ENCODE measurements around the gene GPRIN1. TPM values are rescaled to one million over a fixed set of nuclear protein-coding genes. Genes with fewer than 3 reads are reported as not detected.

The GPRIN1 gene
- total and polyA plus RNA-seq, 2 donors (not counting 1 experiment from before 2014, with no cell fraction given) = 0.72 to 2.1 TPM

GRCh38 chr5:176642675-176643490 lies 32.9 kb upstream of the GPRIN1 start:
- H3K9ac ChIP-seq (ENCODE audit: low read length) = no peak overlapping the region
- ATAC-seq (ENCODE audit: low read depth) = no peak
- CTCF ChIA-PET = interaction anchor here (0.9 kb wide), 1 partner anchor 13 kb away, joined by 3 read pairs; the partner anchor contains the start of genes EIF4E1B and SNCB

More at GRCh38 chr5:176642675-176643490, 32.9 kb upstream of the GPRIN1 start:
- WGBS (ENCODE audit: insufficient coverage) = 87% methylated on average over 12 of the region's 15 CpGs
- peaks cover 15% of the 10 kb centered on the region for H3K4me1 Mint-ChIP-seq
- Histone ChIP-seq H2AFZ (ENCODE audit: insufficient read depth, low read depth, low read length, poor library complexity, severe bottlenecking) (no peak overlapping the region), H3K4me3 (ENCODE audit: control extremely low read depth in 1 of 5, extremely low read depth in 1 of 5, insufficient read depth in 1 of 5, low read depth in 2 of 5, low read length in 4 of 5) (no peak overlapping the region), H4K20me1 (ENCODE audit: control insufficient read depth, insufficient read depth, low read length, poor library complexity, severe bottlenecking) (no peaks in the 10 kb centered on the region), H3K9me3 (ENCODE audit: control extremely low read depth in 1 of 3, control insufficient read depth in 2 of 3, insufficient read depth in 1 of 3, low read length in 2 of 3) (no peaks in the 10 kb centered on the region), H3K36me3 (replicated peaks in 1 of 2; ENCODE audit: control extremely low read depth in 1 of 2, control insufficient read depth in 1 of 2, extremely low read depth in 1 of 2, insufficient read depth in 2 of 2, low read length in 1 of 2) (no peaks in the 10 kb centered on the region), H3K79me2 (ENCODE audit: control insufficient read depth, insufficient read depth, low read length) (no peaks in the 10 kb centered on the region), H3K27me3 (replicated peaks in 1 of 4; ENCODE audit: control extremely low read depth in 1 of 4, control insufficient read depth in 3 of 4, insufficient read depth in 4 of 4, low read length in 3 of 4) (peaks cover 0 to 8% (median 2%) of the 10 kb centered on the region in 4 experiments), H3K4me1 (ENCODE audit: control insufficient read depth in 2 of 2, insufficient read depth in 2 of 2, low read length in 2 of 2) (peaks cover 6 to 14% of the 10 kb centered on the region in 2 donors), H3K27ac (ENCODE audit: low read length in 2 of 2) (no peak overlapping the region), H3K4me2 (replicated peaks; ENCODE audit: low read depth, low read length, poor library complexity, severe bottlenecking) (no peak overlapping the region)
- H3K27ac Mint-ChIP-seq = no peak overlapping the region
- no peak for DNase-seq
- H3K9me3 Mint-ChIP-seq (ENCODE audit: insufficient read depth) = no peaks in the 10 kb centered on the region
- TF ChIP-seq EZH2 (IDR thresholded peaks at IDR 0.05; ENCODE audit: borderline replicate concordance, insufficient read depth, low read depth, low read length, poor library complexity, severe bottlenecking) (no peak), CTCF (IDR thresholded peaks at IDR 0.05) (no peak)
- POLR2A ChIA-PET = no interaction called here
- H3K27me3 Mint-ChIP-seq = peaks cover 7% of the 10 kb centered on the region
- H3K4me3 Mint-ChIP-seq = no peak overlapping the region
- intact Hi-C loops (cut with micrococcal nuclease) = no loop called here

Measured in B cell (primary cell).